KBM-7 (cell line): ENCODE results near the gene GRK5.

Experiments
- DNase-seq: peaks from one replicate; pipeline ENCODE4 v3.0.0-alpha.2; 2015
- in situ Hi-C: fragments of 300-500 bp; cut with MboI; formaldehyde crosslinking; loops from 2 replicates; pipeline ENCODE4 v1.14.3; 2020; ENCODE audit warnings: low sequenced_read_pairs, low pct_unique_long_range_greater_than_20kb, mixed read lengths

GRK5 gene

DNA sequence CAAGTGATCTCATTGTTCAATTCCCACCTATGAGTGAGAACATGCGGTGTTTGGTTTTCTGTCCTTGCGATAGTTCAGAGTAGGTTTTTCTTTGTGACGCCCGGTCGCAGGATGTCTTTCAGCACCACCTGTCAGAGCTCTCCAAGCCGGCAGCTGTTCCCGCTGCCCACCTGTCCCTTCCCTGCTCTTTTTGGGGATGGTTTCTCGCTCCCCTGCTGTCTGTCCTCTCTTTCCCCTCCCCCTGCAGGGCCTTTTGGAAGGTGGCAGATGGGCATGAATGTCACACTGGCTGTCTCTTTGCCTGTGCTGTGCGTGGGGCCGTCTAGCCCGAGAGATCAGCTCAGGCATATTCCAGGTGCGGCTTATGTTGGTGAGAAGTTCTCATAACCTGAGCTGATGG, 137.0 kb downstream of the GRK5 start:
- in situ Hi-C loops, result no loop called here
- no peak for DNase-seq

DNA sequence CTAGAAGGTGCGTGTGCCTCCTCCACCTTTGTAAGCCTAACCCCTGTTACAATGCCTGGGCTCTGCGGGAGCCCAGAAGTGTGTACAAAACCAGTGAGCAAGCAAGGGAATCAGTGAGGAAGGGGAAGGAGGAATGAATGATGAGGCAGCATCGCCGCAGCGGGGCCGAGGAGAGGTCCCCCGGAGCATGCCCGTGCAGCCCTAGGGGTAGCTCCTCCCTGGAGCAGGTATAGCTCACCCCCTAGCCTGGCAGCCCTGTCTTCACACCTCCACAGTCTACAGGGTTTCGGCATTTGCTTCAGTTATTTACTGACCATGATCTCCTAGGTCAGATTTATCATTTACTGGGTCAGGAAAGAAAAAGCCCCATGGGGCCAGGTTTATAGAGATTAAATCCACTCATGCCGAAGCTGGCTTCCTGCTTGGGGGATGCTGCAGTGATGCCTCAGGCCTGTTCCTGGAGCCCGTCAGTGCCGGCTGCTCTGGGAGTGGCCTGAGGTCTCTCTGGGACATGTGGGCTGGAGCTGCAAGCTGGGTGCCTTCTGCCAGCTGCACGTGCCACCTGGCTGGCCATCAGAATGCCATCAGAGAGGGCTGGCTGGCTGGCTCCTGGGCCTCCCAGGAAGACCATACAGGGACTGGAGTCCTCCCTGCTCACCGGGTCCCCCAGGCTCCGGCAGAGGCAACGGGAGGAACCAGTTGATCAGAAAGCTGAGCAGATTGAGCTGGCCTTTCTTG, 138.9 kb downstream of the GRK5 start:
- DNase-seq, result no peak
- in situ Hi-C loops, result no loop called here

DNA sequence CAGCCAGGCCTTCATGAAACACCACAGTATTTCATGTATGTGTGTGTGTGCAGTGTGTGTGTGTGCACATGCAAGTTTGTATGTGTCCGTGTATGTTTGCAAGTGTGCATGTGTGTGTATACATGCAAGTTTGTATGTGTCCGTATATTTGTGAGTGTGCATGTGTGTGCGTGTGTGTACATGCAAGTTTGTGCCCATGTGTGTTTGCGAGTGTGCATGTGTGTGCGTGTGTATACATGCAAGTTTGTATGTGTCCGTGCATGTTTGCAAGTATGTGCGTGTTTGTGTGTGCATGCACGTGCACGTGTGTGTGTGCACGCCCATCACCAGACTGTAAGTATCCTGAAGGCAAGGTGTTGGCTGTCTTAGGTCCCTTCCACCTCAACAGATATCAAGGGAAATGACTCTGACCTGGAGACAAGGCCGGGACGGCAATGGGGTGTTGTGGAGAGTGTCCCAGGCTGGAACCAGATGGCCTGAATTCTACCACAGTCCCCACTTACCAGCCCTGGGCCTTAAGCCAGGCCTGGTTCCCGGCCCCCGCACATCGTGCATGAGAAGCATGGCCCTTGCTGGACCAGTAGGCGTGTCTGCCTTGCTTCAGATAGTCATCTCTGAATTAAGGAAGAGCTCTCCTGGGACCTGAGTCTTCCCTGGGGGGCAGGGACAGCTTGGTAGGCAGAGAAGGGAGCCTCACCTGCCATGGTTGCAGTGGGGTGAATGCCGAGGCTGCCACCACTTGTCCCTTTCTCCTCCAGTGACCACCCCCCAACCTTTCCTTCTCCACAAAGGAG, 140.0 kb downstream of the GRK5 start:
- DNase-seq, result no peak
- in situ Hi-C loops, result no loop called here

DNA sequence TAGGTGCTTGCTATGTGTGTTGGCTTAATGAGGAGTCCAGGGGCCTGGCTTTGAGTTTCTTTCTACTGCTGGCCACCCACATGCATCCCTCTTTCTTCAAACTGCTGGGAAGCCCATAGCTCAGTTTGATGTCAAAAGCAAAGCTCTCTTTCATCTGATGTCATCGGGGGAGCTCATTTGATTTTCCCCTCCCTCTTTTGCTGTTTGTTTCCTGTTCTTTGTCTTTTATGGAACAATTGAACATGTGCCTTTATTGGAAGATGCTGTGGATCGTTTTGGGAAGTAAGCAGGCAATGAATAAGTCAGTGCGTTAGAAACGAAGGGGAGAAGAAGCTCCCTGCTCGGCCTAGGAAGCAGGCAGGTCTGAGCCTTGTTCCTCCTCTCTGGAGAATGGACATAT, 140.7 kb downstream of the GRK5 start:
- DNase-seq, result no peak
- in situ Hi-C loops, result no loop called here

DNA sequence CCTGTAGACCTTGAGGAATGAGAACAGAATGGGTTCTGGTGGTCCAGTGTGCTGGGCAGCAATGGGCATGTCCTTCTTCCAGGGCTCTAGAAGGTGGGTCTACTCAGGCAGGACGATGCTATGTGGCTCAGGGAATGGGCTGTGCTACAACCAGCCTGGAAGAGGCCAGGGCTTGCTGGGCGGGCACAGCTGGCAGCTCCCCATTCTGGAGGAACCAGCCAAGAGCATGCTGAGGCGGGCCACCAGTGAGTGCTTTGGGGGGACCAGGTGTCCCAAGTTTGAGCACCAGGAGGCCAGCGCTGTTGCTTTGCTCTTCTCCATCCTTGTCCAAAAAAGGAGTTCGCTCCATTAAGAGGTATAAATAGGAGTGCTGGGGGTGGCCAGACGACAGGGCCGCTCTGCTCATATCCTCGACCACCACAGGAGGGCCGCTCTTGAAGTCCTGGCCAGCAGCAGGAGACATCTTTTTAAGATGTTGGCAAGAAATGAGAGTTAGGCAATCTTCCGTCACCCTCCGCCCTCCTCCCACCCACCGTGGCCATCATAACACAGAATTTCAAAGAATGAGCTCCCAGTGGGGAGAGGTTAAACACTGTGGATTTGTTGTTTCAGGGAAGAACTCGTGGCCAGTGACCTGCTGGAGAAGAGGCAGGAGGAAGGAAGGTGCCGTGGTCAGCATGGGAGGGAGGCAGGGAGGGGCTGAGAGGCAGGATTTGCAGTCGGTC, 141.3 kb downstream of the GRK5 start:
- DNase-seq, result no peak

DNA sequence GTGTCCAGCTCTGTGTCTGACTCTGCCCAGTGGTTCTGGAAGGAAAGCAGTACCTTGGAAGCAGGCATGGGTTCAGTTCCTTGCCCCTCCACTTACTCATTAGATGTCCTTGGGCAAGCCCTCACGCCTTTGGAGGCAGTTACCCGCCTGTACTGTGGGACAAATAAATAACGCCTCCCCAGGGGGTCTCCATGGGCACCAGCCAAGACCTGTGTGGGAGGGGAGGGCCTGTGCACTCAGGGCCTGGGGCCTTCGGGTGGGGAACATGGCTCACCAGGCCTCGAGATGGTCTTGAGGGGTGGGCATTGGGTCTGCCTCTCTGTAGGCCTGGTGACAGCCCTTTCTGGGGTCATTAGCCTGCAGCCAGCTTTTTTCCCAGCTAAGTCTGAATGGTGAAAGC, 142.0 kb downstream of the GRK5 start:
- no peak for DNase-seq
- in situ Hi-C loops, result no loop called here

More for the DNA sequence above, 141.3 kb downstream of the GRK5 start:
- in situ Hi-C loops, result no loop called here

DNA sequence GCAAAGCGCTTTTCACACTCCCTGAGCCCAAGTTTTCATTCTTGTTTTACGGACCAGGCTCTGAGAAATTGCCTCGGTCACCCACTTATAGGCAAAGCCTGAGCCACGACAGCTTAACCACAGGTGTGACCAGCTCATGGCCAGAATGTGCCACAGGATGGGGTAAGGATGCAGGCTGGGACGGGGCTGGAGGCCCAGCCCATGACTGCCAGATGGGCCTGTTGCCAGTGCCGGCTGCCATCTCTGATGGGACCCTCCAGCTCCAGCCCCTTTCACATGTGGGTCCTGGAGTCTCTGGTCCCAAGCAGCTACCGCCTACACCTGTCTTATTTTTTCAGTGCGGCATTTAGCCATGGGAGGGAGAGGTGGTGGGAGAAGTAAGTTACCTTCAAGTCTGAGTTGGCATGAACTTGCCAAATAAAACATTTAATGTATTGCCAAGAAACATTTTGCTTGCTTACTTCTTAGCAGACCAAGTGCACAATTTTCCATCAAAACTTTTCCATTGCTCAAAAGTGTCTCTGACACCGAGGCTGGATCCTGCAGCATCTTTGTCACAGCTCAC, 142.6 kb downstream of the GRK5 start:
- no peak for DNase-seq
- in situ Hi-C loops, result no loop called here

DNA sequence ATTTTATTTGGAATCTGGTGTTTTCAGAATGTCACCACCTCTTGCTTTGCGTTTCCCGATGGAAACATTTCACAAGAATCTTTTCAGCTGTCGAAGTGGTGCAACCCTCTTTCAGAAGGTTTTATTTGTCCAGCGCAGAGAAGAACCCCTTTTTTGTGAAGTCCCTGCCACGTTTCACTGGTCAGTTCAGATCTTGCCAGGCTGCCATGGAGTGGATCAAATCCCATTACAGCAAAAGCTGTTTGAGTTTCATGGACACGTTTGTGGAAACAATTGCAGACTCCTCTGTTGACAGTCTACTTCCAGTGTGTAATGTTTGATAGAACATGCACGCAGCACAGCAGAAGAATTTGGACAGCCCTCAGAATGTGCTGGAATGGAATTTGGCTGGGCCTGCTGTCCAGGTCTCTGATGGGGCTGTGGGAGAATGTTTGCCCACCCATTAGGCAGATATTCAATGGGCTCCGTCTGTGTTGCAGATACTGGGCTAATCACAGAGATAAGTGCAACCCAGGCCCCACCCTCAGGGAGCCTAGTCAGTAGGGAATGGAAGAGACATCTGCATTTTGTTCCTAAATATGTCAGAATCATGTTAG, 143.2 kb downstream of the GRK5 start:
- DNase-seq, result no peak
- in situ Hi-C loops, result no loop called here

DNA sequence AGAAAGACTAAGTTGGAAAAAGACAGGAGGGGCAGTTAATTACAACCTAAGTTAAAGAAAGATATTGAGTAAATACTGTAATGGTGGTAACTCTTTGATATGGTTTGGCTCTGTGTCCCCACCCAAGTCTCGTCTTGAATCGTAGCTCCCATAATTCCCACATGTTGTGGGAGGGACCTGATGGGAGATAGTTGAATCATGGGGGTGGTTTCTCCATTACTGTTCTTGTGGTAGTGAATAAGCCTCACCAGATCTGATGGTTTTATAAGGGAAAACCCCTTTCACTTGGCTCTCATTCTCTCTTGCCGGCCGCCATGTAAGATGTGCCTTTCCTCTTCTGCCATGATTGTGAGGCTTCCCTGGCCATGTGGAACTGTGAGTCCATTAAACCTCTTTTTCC, 143.8 kb downstream of the GRK5 start:
- no peak for DNase-seq
- in situ Hi-C loops, result no loop called here

DNA sequence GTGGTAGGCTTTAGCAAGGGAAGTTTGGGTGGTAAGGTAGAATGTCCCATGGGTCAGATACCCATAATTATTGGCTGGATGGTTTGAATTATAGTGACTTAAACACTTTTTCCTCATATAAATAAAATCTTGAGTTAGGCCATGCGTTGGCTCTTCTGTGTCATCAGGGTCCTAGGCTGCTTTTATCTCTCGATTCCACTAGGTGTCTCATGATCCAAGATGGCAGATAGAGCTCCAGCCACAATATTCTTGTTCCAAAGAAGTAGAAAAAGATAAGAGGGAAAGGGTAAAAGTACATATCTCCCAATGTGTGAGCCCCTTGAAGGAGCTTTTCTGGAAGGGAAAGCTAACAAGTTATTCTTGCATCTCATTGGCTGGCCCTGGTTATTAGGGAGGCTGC, 144.7 kb downstream of the GRK5 start:
- in situ Hi-C loops, result no loop called here
- no peak for DNase-seq

DNA sequence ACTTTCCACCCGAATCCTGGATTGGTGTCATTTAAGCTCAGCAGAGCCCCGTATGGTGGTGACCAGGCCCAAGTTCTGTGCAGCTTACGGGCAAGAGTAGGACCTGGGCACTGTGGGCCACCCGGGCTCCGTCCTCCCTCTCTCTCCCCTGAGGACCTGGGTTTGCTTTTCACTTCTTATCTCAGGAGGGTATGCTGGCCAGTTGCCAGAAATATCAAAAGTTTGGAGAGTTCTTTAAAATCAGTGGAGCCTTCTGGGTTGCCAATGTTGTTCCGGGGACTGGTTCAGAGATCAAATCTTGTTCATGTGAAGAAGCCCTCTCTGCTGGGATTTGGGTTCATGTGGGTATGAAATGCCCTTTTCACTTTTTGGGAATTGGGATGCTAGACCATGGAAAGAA, 145.4 kb downstream of the GRK5 start:
- no peak for DNase-seq
- in situ Hi-C loops, result no loop called here

DNA sequence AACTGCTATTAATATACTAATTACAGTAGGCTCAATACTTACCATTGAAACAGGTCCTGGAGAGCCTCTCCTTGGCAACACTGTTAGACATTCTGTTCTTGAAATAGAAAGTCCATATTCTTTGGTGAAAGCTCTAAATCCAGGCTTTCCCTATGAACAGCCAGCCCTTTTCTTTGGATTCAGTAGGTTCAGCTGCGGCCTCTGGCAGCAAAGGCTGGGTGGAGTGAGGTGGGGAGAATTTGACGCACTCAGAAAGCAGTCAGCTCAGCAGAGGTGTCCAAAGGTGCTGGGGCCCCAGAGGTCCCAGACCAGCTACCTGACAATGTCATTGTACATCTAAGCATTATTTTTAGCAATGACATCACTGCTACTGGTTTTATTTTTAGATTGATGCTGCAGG, 146.1 kb downstream of the GRK5 start:
- in situ Hi-C loops, result no loop called here
- DNase-seq, result no peak

DNA sequence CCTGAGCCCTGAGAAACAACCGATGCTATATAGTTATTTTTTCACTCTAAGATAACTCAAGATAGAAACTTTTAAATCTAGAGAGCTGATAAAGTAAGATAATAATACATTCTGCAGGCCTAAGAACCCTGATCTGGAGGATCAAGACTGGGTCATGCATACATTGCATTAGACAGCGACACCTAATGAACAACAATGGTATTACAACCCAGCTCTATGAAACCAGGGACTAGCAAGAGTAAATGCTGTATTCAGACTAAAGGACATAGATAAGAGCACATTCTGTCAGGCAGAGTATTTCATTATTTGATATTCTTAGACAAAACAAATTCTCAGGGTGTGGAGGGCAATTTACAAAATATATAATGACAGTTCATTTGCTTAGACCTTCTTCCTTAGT, 148.6 kb downstream of the GRK5 start:
- DNase-seq, result peak; percentile 28
- in situ Hi-C loops, result no loop called here

DNA sequence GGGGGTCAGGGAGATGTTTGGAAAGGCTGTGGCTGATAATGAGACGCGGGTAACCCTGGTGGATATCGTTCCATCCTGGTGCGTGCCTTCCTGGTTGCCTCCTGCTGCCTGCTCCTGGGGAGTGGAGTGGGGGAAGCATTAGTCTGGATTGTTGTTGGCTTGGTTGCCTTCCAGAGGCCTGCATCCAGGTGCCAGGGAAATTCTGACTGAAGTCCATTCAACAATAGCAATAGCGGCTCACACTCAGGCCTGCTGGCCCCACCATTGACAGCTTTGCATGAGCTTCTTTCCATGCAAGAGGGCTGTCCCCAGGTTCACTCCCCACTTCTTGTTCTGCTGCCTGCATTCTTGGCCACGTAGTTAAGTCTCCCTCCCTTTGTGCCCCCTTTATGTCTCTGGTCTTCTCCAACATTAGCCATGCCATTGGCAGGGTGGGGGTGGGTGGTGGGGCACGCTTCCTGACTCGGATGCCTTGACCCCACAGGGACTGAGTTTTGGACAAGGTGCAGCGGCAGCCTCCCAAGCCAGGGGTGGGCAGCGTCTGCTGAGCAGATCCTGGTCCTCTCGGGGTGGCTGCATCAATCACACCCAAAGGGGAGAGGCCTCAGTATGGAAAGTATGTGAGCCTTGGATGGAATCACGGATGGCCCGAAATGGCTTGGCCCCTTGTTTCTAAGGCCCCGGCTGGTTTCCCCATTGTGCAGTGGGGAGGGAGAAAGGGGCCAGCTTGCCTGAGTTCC, 150.2 kb downstream of the GRK5 start:
- DNase-seq, result no peak
- in situ Hi-C loops, result no loop called here

DNA sequence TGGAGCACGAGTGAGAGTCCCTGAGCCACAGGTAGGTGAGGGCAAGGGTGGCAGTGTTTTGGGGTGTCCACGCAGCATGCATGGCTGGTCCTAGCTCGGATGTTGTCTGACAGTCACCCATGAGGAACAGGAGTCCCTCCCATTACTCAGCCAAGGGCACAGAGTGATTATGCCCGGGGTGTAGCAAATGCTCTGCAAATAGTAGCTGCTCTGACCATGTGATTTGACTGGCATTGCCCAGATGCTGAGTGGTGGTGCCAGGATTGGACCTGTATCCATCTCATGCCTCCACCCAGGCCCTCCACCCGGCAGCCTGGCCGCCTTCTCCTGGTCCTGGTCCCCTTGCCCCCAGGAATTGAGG, 150.8 kb downstream of the GRK5 start:
- in situ Hi-C loops, result no loop called here
- no peak for DNase-seq

DNA sequence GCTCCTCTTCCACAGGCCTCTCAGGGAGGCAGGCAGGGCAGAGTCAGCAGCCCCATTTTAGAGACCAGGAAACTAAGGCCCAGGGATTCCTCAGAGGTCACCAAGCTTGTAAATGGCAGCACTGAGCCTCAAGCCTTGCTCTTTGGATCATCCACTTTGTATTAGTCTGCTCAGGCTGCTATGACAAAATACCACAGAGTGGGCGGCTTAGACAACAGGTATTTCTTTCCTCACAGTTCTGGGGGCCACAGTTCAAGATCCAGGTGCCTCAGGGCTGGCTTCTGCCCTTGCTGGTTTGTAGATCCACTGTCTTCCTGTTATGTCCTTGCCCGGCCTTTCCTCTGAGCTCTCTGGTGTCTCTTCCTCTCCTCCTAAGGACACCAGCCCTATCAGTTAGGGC, 151.2 kb downstream of the GRK5 start:
- no peak for DNase-seq
- in situ Hi-C loops, result no loop called here

DNA sequence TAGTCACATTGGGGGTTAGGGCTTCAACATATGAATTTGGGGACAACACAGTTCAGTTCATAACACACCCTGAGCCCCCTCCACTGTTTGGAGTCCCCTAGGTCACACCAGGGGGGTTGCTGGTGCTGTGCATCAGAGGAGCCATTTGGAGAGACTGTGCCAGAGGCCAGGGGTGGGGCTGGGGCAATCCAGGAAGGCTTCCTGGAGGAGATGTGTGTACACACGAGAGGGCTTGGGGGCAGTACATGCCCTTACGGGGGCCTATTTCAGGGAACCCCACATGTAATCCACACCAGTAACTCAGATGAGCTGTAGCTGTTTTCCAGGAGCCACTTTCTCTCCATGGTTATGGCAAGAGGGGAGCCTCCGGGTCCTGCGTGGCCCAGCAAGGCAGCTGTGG, 151.7 kb downstream of the GRK5 start:
- DNase-seq, result no peak
- in situ Hi-C loops, result no loop called here

DNA sequence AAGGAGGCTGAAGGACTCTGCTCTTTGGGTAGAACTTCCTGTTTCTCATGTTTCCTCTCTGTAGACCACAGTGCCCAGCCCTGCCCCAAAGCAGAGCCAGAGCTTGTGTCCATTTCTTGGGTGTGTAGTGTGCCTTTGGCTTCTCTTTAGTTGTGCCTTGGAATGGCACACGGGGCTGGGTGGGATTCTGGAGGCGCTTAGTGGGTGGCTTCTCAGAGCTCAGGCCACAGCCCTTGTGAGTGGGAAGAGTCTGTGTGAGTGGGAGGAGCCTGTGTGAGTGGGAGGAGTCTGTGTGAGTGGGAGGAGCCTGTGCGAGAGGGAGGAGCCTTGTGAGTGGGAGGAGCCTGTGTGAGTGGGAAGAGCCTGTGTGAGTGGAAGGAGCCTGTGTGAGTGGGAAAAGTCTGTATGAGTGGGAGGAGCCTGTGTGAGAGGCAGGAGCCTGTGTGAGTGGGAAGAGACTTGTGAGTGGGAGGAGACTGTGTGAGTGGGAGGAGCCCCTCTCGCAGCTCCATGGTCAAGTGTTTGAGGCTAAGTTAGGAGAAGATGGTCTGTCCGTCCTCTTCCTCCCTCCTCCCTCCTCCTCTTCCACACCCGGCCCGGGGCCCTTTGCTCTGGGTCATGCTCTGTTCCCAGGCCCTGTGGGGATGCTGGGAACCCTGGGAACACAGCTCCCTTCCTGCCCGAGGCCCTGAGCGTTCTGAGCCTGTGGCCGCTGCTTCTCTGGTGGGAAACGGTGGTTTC, 153.0 kb downstream of the GRK5 start:
- in situ Hi-C loops, result no loop called here
- peak; percentile 36 for DNase-seq
